ENCODE measurements around the gene USP9Y. TPM values are rescaled to one million over a fixed set of nuclear protein-coding genes. Genes with fewer than 3 reads are reported as not detected.

USP9Y gene
- total and polyA plus RNA-seq, 7 donors = under 0.01 to 30.7 (median 9.1) TPM; not detected in 2

DNA sequence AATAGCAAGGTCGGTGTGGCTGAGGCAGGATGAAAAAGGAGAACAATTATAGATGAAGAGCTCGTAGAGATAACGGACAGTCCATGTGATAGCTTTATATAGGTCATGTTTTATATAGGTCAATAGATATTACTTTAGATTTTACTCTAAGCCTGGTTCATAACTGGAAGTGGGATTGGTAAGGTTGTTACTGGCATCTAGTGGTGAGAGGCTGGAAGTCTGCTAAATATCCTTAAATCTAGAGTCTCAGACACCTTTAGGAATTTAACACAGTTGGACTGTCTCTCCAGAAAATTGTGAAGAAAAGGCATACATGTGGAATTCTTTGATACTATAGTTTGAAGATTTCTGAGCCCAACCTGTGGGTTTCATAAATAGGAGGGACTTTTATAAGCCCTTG is 108.0 kb downstream of the USP9Y start:
- intact Hi-C loops (cut with DNase I) = no loop called here
- Histone ChIP-seq H3K27ac (no peak overlapping the region), H3K4me3 (no peak overlapping the region), H3K36me3 (peaks cover 0 to 3% (median 0%) of the 10 kb centered on the region in 4 donors), H3K4me1 (no peaks in the 10 kb centered on the region), H3K9me3 (no peaks in the 10 kb centered on the region), H3K27me3 (no peaks in the 10 kb centered on the region)
- WGBS, 2 donors = 20 to 68% methylated on average over 3 of the region's 3 CpGs
- TF ChIP-seq CTCF (IDR thresholded peaks at IDR 0.05) = no peak
- TF ChIP-seq EP300 (IDR thresholded peaks at IDR 0.05) = no peak
- TF ChIP-seq POLR2AphosphoS5 (IDR thresholded peaks at IDR 0.05) = no peak
- no peak for TF ChIP-seq POLR2A (IDR thresholded peaks at IDR 0.05)
- DNase-seq = no peak

GRCh38 chrY:12823408-12823807 is 122.4 kb downstream of the USP9Y start:
- Histone ChIP-seq H3K27ac (no peak overlapping the region), H3K4me1 (no peaks in the 10 kb centered on the region), H3K27me3 (no peaks in the 10 kb centered on the region), H3K4me3 (no peak overlapping the region), H3K9me3 (no peaks in the 10 kb centered on the region), H3K36me3 (peaks cover 0 to 4% (median 0%) of the 10 kb centered on the region in 4 donors)
- no peak for DNase-seq
- TF ChIP-seq POLR2A (IDR thresholded peaks at IDR 0.05) (no peak), POLR2AphosphoS5 (IDR thresholded peaks at IDR 0.05) (no peak), CTCF (IDR thresholded peaks at IDR 0.05) (no peak)
- WGBS, 2 donors = 29 to 53% methylated on average over 1 of the region's 1 CpG
- intact Hi-C loops (cut with DNase I) = no loop called here

DNA sequence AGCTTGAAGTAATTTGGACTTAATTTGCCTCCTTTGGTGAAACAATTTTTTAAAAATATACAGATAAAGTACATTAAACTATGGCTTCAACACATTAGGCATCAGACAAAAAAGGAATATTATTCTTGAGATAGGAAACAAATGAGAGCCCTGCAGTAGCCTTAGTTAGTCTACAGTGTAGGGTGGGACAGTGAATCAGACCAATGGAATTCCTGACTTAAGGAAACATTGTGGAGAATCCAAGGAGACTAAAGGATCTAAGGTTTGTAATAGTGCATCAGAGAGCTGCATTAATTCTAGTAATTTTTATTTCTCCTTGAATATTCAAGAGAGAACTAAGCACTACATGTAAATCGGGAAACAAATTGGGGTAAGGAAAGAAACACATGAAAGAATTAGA is 125.8 kb downstream of the USP9Y start:
- Histone ChIP-seq H3K36me3 (no peaks in the 10 kb centered on the region), H3K4me1 (no peaks in the 10 kb centered on the region), H3K4me3 (no peak overlapping the region), H3K9me3 (no peaks in the 10 kb centered on the region), H3K27me3 (no peaks in the 10 kb centered on the region), H3K27ac (no peak overlapping the region)
- DNase-seq = no peak
- WGBS, 2 donors = 97 to 100% methylated on average over 1 of the region's 1 CpG
- no peak for TF ChIP-seq CTCF (IDR thresholded peaks at IDR 0.05)
- TF ChIP-seq POLR2A (IDR thresholded peaks at IDR 0.05) = no peak
- TF ChIP-seq POLR2AphosphoS5 (IDR thresholded peaks at IDR 0.05) = no peak
- TF ChIP-seq EP300 (IDR thresholded peaks at IDR 0.05) = no peak
- intact Hi-C loops (cut with DNase I) = no loop called here

GRCh38 chrY:12833284-12833683 is 132.3 kb downstream of the USP9Y start:
- TF ChIP-seq POLR2AphosphoS5 (IDR thresholded peaks at IDR 0.05) (no peak), EP300 (IDR thresholded peaks at IDR 0.05) (no peak)
- intact Hi-C loops (cut with DNase I) = no loop called here
- WGBS, 2 donors = 89 to 91% methylated on average over 3 of the region's 3 CpGs
- no peak for DNase-seq
- no peaks in the 10 kb centered on the region for H3K9me3 ChIP-seq
- H3K4me1 ChIP-seq = no peaks in the 10 kb centered on the region
- no peak overlapping the region for H3K27ac ChIP-seq
- H3K36me3 ChIP-seq = peaks cover 0 to 7% (median 1%) of the 10 kb centered on the region in 4 donors
- no peak overlapping the region for H3K4me3 ChIP-seq
- no peaks in the 10 kb centered on the region for H3K27me3 ChIP-seq

GRCh38 chrY:12837550-12837949 is 136.5 kb downstream of the USP9Y start:
- H3K4me1 ChIP-seq = no peaks in the 10 kb centered on the region
- no peak overlapping the region for H3K27ac ChIP-seq
- H3K4me3 ChIP-seq = no peak overlapping the region
- WGBS, 2 donors = 98 to 100% methylated on average over 2 of the region's 2 CpGs
- no peaks in the 10 kb centered on the region for H3K27me3 ChIP-seq
- H3K9me3 ChIP-seq = no peaks in the 10 kb centered on the region
- TF ChIP-seq CTCF (IDR thresholded peaks at IDR 0.05) (no peak), EP300 (IDR thresholded peaks at IDR 0.05) (no peak), POLR2A (IDR thresholded peaks at IDR 0.05) (no peak), POLR2AphosphoS5 (IDR thresholded peaks at IDR 0.05) (no peak)
- DNase-seq = no peak
- peaks cover 0 to 14% (median 1%) of the 10 kb centered on the region in 4 donors for H3K36me3 ChIP-seq
- intact Hi-C loops (cut with DNase I) = no loop called here
